Measurements from ENCODE around the gene ABT1. TPM values are rescaled to one million over a fixed set of nuclear protein-coding genes. Genes with fewer than 3 reads are reported as not detected.

ABT1 gene
- total RNA-seq, 2 experiments from 2014 or later, result 26.3 to 26.8 TPM

DNA sequence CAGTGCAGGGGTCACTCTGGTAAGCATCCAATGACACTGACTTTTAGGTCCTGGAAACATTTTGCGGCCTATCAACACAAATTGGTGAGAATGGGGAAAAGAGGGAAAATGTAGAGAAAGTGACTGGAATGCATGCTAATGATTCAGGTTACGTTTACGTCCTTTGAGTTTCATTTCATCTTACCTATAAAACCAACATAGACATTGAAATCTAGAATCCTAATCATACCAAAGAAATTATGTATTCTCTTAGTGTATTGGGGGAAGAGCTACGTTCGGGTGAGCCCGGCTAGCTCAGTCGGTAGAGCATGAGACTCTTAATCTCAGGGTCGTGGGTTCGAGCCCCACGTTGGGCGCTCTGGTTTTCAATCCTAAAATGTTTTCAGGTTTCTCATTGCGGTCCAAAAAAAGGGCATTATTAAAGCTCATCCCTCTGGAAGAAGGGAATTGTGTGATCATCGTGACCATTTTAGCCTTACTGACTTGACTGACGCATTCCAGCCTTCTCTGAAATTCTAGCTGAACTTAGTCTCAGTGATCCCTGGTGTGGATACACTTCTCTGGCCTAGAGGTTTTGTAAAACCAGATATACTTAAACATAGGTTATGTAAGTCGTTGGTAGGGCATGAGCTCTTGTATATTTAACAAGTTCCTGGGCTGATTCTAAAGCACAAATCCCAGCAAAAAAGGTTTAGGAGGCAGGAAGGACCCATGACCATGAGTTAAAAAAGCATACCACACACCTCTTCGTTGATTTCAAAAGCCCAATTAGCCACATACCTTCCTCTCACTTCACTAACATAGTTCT lies 40.3 kb upstream of the ABT1 start:
- CTCF ChIA-PET, result interaction anchor here (1.0 to 1.4 kb wide), 3 partner anchors 12 to 39 kb away, joined by 3 to 5 read pairs (median 4); no protein-coding TSS in a partner anchor
- H3K36me3 Mint-ChIP-seq (ENCODE audit: low read depth), result no peaks in the 10 kb centered on the region
- H3K27ac Mint-ChIP-seq, result peak overlapping the region; percentile 7
- no peaks in the 10 kb centered on the region for H3K9me3 Mint-ChIP-seq
- H3K4me3 Mint-ChIP-seq, result no peak overlapping the region
- POLR2A ChIA-PET, result interaction anchor here (0.7 to 4.3 kb wide), 6 partner anchors 11 to 247 kb away, joined by 3 to 39 read pairs (median 4); partner anchors contain the start of gene HMGN4
- no peaks in the 10 kb centered on the region for H3K27me3 Mint-ChIP-seq
- peaks cover 11% of the 10 kb centered on the region for H3K4me1 Mint-ChIP-seq
- peak; percentile 26 for DNase-seq

DNA sequence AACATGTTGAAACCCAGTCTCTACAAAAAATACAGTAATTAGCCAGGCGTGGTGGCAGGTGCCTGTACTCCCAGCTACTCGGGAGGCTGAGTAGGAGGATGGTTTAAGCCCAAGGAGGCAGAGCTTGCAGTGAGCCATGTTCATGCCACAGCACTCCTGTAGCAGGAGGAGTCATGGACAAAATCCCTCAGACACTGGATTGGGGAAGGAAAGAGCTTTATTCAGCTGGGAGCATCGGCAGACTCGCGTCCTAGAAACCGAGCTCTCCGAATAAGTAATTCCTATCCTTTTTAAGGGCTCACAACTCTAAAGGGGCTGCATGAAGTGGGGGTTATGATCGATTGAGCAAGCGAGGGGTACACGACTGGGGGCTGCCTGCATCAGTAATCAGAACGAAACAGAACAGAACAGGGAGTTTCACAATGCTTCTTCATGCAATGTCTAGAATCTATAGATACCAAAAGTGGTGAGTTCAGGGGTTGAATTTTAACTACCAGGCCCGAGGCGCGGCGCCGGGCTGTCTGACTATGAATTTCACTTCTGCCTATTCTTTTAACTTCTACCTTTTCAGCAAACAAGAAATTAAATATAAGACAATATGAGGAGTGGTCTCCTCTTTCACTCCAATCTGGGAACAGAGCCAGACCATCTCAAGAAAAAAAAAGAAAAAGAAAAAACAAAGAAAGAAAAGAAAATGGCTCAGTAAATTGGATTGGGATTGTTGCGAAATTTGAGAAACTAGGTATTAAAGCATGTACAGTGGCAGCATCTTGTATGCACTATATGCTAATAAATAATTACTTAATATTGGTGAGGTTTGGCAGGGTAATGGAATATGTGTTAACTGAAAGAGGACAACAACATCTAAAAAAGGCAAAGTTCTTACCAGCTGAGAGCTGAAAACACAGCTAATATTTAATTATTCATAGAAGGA lies 35.0 kb upstream of the ABT1 start:
- no peak for DNase-seq
- POLR2A ChIA-PET, result interaction anchor here (0.6 to 1.4 kb wide), 2 partner anchors 10 to 56 kb away, joined by 3 read pairs; no protein-coding TSS in a partner anchor
- Mint-ChIP-seq H3K4me1 (peaks cover 1% of the 10 kb centered on the region), H3K36me3 (ENCODE audit: low read depth) (no peaks in the 10 kb centered on the region), H3K9me3 (no peaks in the 10 kb centered on the region), H3K4me3 (no peak overlapping the region), H3K27ac (no peak overlapping the region), H3K27me3 (peaks cover 2% of the 10 kb centered on the region)
- CTCF ChIA-PET, result no interaction called here

DNA sequence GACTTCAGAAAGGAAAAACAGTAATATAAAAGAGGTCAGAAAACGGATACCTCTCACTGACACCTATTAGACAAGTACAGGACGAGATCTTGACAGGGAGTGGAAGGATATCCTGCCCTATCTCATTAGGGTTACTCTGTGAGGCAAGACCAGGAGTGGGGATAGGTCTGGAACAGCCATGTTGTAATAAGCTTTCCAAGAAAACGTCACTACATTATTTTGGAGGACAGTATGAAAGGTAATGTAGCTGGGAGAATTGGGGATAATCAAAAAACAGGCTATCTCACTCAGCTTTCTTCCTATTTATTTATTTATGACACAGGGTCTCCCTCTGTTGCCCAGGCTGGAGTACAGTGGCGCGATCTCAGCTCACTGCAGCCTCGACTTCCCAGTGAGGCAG lies 33.3 kb upstream of the ABT1 start:
- peaks cover 2% of the 10 kb centered on the region for H3K27me3 Mint-ChIP-seq
- ChIA-PET POLR2A (interaction anchor here (1.0 to 1.3 kb wide), 3 partner anchors 10 to 222 kb away, joined by 3 to 5 read pairs (median 3); partner anchors contain the start of gene HMGN4), CTCF (interaction anchor here (0.9 to 1.8 kb wide), 4 partner anchors 8 to 241 kb away, joined by 3 to 4 read pairs (median 3); no protein-coding TSS in a partner anchor)
- peaks cover 2% of the 10 kb centered on the region for H3K36me3 Mint-ChIP-seq (ENCODE audit: low read depth)
- no peak for DNase-seq
- H3K4me3 Mint-ChIP-seq, result no peak overlapping the region
- H3K9me3 Mint-ChIP-seq, result no peaks in the 10 kb centered on the region
- H3K4me1 Mint-ChIP-seq, result peaks cover 3% of the 10 kb centered on the region
- no peak overlapping the region for H3K27ac Mint-ChIP-seq

DNA sequence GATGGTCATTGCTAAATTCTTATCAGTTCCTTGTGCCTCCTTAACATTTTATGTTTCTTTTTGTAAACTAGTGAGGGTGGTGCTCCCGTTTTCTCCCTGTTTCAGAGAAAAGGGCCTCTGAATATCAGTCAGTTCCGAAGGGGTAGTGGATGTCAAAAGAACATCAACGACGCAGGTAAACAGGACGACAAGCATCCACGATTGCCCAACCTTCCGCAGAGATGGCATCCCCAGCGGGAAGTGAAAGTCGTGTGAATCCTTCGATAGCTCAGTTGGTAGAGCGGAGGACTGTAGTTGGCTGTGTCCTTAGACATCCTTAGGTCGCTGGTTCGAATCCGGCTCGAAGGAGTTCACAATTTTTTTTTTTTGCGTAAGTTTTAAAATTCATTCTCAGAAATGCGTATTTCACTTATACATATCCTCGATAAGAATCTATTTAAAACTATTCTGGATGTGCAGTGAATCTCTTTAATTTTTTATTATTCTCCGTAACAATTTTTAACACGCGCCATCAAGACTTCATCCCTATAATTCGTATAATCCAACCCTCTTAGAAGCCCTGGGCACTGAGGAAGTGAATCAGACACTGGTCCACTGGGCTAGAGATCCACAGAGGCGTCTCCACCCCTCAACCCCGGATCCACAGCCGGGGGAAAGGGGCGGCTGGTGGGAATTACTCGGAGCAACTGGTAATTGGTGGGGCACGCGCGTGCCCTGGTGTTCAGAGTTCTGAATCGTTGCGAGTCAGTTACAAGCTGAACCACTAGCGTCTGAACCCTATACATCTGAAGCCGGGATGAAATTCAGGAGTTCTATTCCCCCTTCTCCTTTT lies 27.9 kb upstream of the ABT1 start:
- Mint-ChIP-seq H3K27ac (peak overlapping the region; percentile 87), H3K27me3 (peaks cover 11% of the 10 kb centered on the region), H3K4me3 (peak overlapping the region; percentile 92), H3K4me1 (peaks cover 29% of the 10 kb centered on the region), H3K36me3 (ENCODE audit: low read depth) (peaks cover 4% of the 10 kb centered on the region), H3K9me3 (no peaks in the 10 kb centered on the region)
- CTCF ChIA-PET, result interaction anchor here (0.6 to 4.6 kb wide), 21 partner anchors 12 to 1204 kb away, joined by 3 to 44 read pairs (median 4); partner anchors contain the start of genes BTN2A2 and HMGN4
- DNase-seq, result peak; percentile 98
- POLR2A ChIA-PET, result interaction anchor here (0.6 to 3.4 kb wide), 19 partner anchors 10 to 1341 kb away, joined by 3 to 11 read pairs (median 4); partner anchors contain the start of gene HMGN4

DNA sequence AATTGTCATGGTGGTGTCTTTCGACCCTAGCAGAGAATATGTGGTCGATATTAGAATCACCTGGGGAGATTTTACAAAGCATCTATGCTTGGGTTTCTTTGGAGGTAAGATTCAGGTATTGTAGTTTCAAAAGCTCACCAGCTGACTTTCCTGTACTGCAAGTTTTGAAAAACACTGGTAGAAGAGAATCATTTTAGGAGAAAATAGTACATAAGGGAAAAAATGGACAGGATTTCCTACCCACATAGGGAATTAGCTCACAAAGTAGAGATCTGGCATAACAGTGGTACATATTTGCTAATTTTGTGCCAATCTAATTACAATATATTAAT lies 27.4 kb upstream of the ABT1 start:
- no peak for DNase-seq
- Mint-ChIP-seq H3K4me3 (peak overlapping the region; percentile 92), H3K36me3 (ENCODE audit: low read depth) (peaks cover 4% of the 10 kb centered on the region), H3K9me3 (no peaks in the 10 kb centered on the region), H3K27me3 (peaks cover 11% of the 10 kb centered on the region), H3K4me1 (peaks cover 27% of the 10 kb centered on the region), H3K27ac (peak overlapping the region; percentile 87)
- ChIA-PET POLR2A (interaction anchor here (0.7 to 3.4 kb wide), 16 partner anchors 10 to 563 kb away, joined by 3 to 11 read pairs (median 4); partner anchors contain the start of gene HMGN4), CTCF (interaction anchor here (0.6 to 4.6 kb wide), 19 partner anchors 13 to 1203 kb away, joined by 3 to 44 read pairs (median 4); partner anchors contain the start of genes BTN2A2 and HMGN4)

DNA sequence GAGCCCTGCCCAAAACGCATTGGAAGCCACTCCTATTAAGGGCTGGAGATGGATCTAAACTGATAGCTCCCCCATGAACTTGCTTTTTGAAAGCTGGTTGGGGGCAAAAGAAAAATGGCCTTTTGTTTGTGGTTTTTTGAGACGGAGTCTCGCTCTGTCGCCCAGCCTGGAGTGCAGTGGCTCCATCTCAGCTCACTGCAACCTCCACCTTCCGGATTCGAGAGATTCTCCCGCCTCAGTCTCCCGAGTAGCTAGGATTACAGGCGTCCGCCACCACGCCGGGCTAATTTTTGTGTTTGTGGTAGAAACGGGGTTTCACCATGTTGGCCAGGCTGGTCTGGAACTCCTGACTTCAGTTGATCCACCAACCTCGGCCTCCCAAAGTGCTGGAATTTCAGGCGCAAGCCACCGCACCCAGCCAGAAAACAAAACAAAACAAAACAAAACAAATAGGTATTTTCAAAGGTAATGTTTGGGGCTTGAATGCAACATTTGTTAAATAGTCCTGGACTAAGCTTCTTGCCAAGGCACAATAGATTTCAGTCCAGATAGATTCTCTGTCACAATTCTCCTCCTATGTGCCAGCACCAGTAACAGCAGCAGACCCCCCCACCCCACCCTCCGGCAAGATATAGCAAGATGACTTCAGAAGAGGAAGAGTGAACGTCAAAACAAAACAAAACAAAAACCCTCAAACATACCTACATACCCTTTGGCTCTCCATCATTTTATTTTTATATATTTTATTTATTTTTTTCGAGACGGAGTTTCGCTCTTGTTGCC lies 26.5 kb upstream of the ABT1 start:
- Mint-ChIP-seq H3K4me1 (peaks cover 27% of the 10 kb centered on the region), H3K9me3 (no peaks in the 10 kb centered on the region), H3K27ac (no peak overlapping the region), H3K27me3 (peaks cover 11% of the 10 kb centered on the region), H3K36me3 (ENCODE audit: low read depth) (peaks cover 4% of the 10 kb centered on the region), H3K4me3 (no peak overlapping the region)
- ChIA-PET CTCF (interaction anchor here (0.6 to 4.6 kb wide), 13 partner anchors 16 to 1202 kb away, joined by 3 to 44 read pairs (median 4); no protein-coding TSS in a partner anchor), POLR2A (interaction anchor here (0.9 to 3.4 kb wide), 10 partner anchors 9 to 354 kb away, joined by 3 to 11 read pairs (median 5); partner anchors contain the start of gene HMGN4)
- DNase-seq, result no peak

DNA sequence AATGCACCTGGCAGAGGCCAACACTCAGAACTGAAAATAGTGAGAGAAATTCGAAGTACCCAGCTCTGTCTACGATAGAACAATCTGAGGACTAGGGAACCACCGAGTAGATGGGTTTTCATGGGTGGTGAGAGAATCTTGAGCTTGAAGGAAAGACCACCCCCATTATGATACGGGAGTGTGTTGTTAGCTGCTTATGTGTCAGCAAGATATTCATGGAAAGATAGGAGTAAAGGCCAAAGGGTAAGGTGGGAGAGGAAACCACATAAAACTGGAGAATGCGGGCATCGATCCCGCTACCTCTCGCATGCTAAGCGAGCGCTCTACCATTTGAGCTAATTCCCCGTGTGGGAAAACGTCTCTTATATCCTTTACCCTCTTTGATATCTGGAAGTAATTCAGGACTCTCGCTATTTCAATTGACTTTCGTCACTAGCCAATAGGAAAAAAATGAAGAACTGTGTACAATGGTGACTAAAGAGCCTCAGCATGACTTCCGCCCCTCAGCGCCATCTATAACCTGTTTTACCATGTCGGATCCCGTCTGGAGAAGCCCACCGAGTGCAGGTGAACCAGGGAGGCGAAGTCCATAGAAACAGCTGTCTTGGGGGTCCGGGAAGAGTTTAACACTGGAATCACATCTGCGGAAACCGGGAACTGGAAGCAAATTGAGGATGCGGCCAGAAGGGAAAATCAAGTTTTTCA lies 25.0 kb upstream of the ABT1 start:
- no peaks in the 10 kb centered on the region for H3K9me3 Mint-ChIP-seq
- H3K4me3 Mint-ChIP-seq, result peak overlapping the region; percentile 75
- peaks cover 4% of the 10 kb centered on the region for H3K36me3 Mint-ChIP-seq (ENCODE audit: low read depth)
- peak; percentile 36 for DNase-seq
- POLR2A ChIA-PET, result interaction anchor here (0.7 to 1.5 kb wide), 3 partner anchors 23 to 29 kb away, joined by 3 to 4 read pairs (median 3); partner anchors contain the start of gene ABT1
- CTCF ChIA-PET, result interaction anchor here (0.6 to 4.6 kb wide), 24 partner anchors 8 to 1695 kb away, joined by 3 to 44 read pairs (median 3); partner anchors contain the start of gene ZSCAN26
- peaks cover 33% of the 10 kb centered on the region for H3K4me1 Mint-ChIP-seq
- peaks cover 11% of the 10 kb centered on the region for H3K27me3 Mint-ChIP-seq
- peak overlapping the region; percentile 44 for H3K27ac Mint-ChIP-seq

DNA sequence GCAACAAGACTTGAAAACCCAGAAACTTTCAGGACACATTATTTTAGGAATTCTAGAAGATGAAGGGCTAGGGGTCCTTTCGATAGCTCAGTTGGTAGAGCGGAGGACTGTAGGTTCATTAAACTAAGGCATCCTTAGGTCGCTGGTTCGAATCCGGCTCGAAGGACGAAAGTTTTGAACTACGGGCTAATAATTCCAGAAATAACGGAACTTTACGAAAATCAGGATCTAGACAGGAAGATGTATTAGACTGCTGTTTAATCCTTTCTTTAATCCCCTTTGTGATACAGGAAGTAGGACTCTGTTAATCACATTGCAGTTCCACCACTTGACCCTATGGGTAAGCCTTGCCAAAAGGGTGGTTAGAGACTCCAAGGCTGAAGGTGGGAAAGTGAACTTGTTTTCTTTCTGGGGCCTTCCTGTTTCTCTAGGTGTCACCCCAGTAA lies 21.2 kb upstream of the ABT1 start:
- Mint-ChIP-seq H3K4me3 (no peak overlapping the region), H3K9me3 (peaks cover 7% of the 10 kb centered on the region), H3K27ac (no peak overlapping the region), H3K4me1 (peaks cover 31% of the 10 kb centered on the region), H3K27me3 (peaks cover 16% of the 10 kb centered on the region), H3K36me3 (ENCODE audit: low read depth) (peaks cover 11% of the 10 kb centered on the region)
- no peak for DNase-seq
- ChIA-PET POLR2A (no interaction called here), CTCF (interaction anchor here (6.5 kb wide), 1 partner anchor 20 kb away, joined by 43 read pairs; the partner anchor contains the start of gene ABT1)

DNA sequence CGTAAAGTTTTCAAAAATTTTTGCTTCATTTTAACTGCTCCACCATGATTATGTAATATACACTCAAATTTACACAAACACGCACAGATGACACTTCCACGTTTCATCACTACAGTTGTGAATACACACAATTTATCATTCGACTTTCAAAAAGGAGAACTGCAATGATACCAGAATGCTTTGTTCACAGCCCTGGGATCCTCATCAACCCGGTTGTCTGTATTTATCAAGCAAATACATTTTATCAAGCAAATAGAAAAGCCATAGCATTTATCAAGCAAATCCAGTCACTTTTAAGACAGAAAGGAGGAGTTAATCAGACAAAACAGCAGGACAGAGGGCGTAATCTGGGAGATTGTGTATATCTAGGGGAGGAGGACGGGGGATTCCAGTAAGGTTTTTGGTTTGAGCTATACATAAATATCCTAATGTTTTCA lies 20.3 kb upstream of the ABT1 start:
- Mint-ChIP-seq H3K4me1 (peaks cover 30% of the 10 kb centered on the region), H3K4me3 (peak overlapping the region; percentile 0), H3K36me3 (ENCODE audit: low read depth) (peaks cover 11% of the 10 kb centered on the region), H3K27ac (no peak overlapping the region), H3K27me3 (peaks cover 22% of the 10 kb centered on the region), H3K9me3 (peaks cover 7% of the 10 kb centered on the region)
- DNase-seq, result no peak
- ChIA-PET CTCF (interaction anchor here (1.0 to 6.5 kb wide), 4 partner anchors 13 to 241 kb away, joined by 3 to 43 read pairs (median 6); partner anchors contain the start of gene ABT1), POLR2A (interaction anchor here (0.8 to 1.7 kb wide), 4 partner anchors 17 to 571 kb away, joined by 3 to 4 read pairs (median 3); partner anchors contain the start of gene HMGN4)

DNA sequence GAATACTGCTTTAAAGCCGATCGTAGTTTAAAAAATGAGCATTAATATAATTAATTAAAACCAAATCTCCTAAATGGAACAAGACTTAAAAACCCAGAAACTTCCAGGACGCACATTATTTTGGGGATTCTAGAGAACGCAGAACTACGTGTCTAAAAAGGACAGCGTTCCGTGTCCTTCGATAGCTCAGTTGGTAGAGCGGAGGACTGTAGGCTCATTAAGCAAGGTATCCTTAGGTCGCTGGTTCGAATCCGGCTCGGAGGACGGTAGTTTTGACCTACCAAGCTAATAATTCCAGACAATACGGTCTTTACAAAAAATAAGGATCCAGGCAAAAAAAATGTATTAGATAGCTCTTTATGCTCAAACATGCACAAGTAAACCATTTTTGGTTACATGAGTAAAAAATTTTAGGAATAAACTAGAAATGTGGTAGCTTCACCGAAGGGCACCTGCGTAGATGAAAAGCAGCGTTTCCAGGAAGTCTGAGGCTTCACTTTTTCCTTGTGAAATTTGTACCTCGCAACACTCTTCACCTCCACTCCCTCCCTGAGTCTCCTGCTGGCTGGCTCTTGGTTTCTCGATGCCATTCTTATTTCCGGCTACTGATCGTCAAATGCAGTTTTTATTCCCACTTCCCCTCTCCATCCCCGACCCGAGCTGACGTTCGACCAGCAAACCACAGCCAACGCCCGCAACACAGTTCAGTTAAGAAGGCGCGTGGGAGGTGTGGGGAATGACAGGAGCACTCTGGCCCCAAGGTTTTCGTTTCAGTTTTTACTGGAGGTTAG lies 19.6 kb upstream of the ABT1 start:
- Mint-ChIP-seq H3K27me3 (peaks cover 29% of the 10 kb centered on the region), H3K27ac (peak overlapping the region; percentile 44), H3K36me3 (ENCODE audit: low read depth) (peaks cover 11% of the 10 kb centered on the region), H3K4me1 (peaks cover 23% of the 10 kb centered on the region), H3K4me3 (peak overlapping the region; percentile 82), H3K9me3 (peaks cover 7% of the 10 kb centered on the region)
- peak; percentile 64 for DNase-seq
- CTCF ChIA-PET, result interaction anchor here (0.9 to 6.5 kb wide), 5 partner anchors 12 to 553 kb away, joined by 3 to 43 read pairs (median 5); partner anchors contain the start of gene ABT1
- POLR2A ChIA-PET, result interaction anchor here (0.8 to 1.7 kb wide), 4 partner anchors 17 to 570 kb away, joined by 3 to 4 read pairs (median 3); partner anchors contain the start of gene HMGN4

All from activated CD4-positive, alpha-beta memory T cell treated with anti-CD3 and anti-CD28 coated beads, Interleukin-2, amount 10 ng/mL, durations not matched to agents 7 days and 5 days (primary cell).